Measurements from ENCODE around the gene RAB20. TPM values are rescaled to one million over a fixed set of nuclear protein-coding genes. Genes with fewer than 3 reads are reported as not detected.

RAB20 gene
- total RNA-seq, 1 donor from 2014 or later: 10.0 TPM

GRCh38 chr13:110549795-110550160 lies 11.7 kb downstream of the RAB20 start:
- H3K9me3 Mint-ChIP-seq (ENCODE audit: unreplicated experiment): no peaks in the 10 kb centered on the region
- no peak overlapping the region for H3K27ac Mint-ChIP-seq (ENCODE audit: unreplicated experiment)
- peaks cover 6% of the 10 kb centered on the region for H3K36me3 Mint-ChIP-seq (ENCODE audit: unreplicated experiment)
- no peak for DNase-seq (ENCODE audit: extremely low spot score, unreplicated experiment)
- H3K4me1 Mint-ChIP-seq (ENCODE audit: unreplicated experiment): peaks cover 11% of the 10 kb centered on the region
- no peaks in the 10 kb centered on the region for H3K27me3 Mint-ChIP-seq (ENCODE audit: unreplicated experiment)
- TF ChIP-seq CTCF (IDR thresholded peaks at IDR 0.05): no peak
- H3K4me3 Mint-ChIP-seq (ENCODE audit: unreplicated experiment): no peak overlapping the region

- Mint-ChIP-seq H3K27me3 (ENCODE audit: unreplicated experiment) (no peaks in the 10 kb centered on the region), H3K4me1 (ENCODE audit: unreplicated experiment) (peaks cover 11% of the 10 kb centered on the region), H3K36me3 (ENCODE audit: unreplicated experiment) (peaks cover 10% of the 10 kb centered on the region), H3K27ac (ENCODE audit: unreplicated experiment) (no peak overlapping the region), H3K4me3 (ENCODE audit: unreplicated experiment) (no peak overlapping the region), H3K9me3 (ENCODE audit: unreplicated experiment) (peaks cover 3% of the 10 kb centered on the region)
- no peak for DNase-seq (ENCODE audit: extremely low spot score, unreplicated experiment)
- TF ChIP-seq CTCF (IDR thresholded peaks at IDR 0.05): no peak
These were observed 12.4 kb downstream of the RAB20 start for GRCh38 chr13:110548891-110549794.

- Mint-ChIP-seq H3K27me3 (ENCODE audit: unreplicated experiment) (no peaks in the 10 kb centered on the region), H3K36me3 (ENCODE audit: unreplicated experiment) (peaks cover 10% of the 10 kb centered on the region), H3K4me1 (ENCODE audit: unreplicated experiment) (peaks cover 16% of the 10 kb centered on the region), H3K9me3 (ENCODE audit: unreplicated experiment) (peaks cover 5% of the 10 kb centered on the region), H3K4me3 (ENCODE audit: unreplicated experiment) (no peak overlapping the region), H3K27ac (ENCODE audit: unreplicated experiment) (peak overlapping the region; percentile 52)
- no peak for DNase-seq (ENCODE audit: extremely low spot score, unreplicated experiment)
- TF ChIP-seq CTCF (IDR thresholded peaks at IDR 0.05): no peak
These were observed 14.6 kb downstream of the RAB20 start for GRCh38 chr13:110546926-110547325.

DNA sequence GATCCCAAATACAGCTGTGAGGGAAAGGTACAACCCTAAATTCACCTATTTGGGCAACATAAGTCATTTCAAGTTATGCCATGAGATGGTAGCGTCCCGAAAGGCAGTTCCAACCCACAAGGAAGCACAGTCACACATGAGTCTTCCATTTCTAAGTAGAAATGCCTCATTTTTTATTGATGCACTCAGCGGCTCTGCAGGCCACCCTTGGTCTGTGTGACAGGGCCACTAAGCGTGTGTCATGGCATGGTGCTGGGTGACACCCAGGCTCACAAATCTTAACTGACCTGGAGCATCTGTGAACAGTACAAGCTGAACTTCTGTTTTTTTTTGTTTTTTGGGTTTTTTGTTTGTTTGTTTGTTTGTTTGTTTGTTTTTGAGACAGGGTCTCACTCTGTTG lies 15.1 kb downstream of the RAB20 start:
- Mint-ChIP-seq H3K9me3 (ENCODE audit: unreplicated experiment) (peaks cover 5% of the 10 kb centered on the region), H3K4me1 (ENCODE audit: unreplicated experiment) (peaks cover 20% of the 10 kb centered on the region), H3K4me3 (ENCODE audit: unreplicated experiment) (no peak overlapping the region), H3K27ac (ENCODE audit: unreplicated experiment) (no peak overlapping the region), H3K36me3 (ENCODE audit: unreplicated experiment) (peaks cover 10% of the 10 kb centered on the region), H3K27me3 (ENCODE audit: unreplicated experiment) (no peaks in the 10 kb centered on the region)
- no peak for TF ChIP-seq CTCF (IDR thresholded peaks at IDR 0.05)
- DNase-seq (ENCODE audit: extremely low spot score, unreplicated experiment): no peak

DNA sequence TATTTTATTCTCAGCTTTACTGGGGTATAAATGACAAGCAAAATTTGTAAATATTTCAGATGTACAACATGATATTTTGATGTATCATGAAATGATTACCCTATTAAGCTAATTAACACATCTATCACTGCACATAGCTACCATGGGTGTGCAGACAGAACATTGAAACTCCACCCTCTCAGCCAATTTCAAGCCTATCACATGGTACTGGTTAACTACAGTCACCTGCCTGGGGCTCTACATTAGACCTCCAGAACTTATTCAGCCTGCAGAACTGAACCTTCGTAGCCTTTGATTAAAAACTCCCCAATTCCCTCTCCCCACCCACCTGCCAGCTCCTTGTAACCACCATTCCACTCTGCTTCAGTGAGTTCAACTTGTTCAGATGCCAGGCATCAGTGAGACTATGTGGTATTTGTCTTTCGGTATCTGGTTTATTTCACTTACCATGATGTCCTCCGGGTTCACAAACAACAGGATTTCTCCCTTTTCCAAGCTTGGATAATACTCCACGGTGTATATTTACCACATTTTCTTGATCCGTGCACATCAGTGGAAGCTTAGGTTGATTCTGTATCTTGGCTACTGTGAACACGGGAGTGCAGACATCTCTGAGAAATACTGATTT lies 19.2 kb downstream of the RAB20 start:
- peaks cover 28% of the 10 kb centered on the region for H3K4me1 Mint-ChIP-seq (ENCODE audit: unreplicated experiment)

More for the DNA sequence above, 19.2 kb downstream of the RAB20 start:
- Mint-ChIP-seq H3K9me3 (ENCODE audit: unreplicated experiment) (peaks cover 5% of the 10 kb centered on the region), H3K27me3 (ENCODE audit: unreplicated experiment) (no peaks in the 10 kb centered on the region), H3K36me3 (ENCODE audit: unreplicated experiment) (peaks cover 11% of the 10 kb centered on the region), H3K4me3 (ENCODE audit: unreplicated experiment) (no peak overlapping the region), H3K27ac (ENCODE audit: unreplicated experiment) (no peak overlapping the region)
- TF ChIP-seq CTCF (IDR thresholded peaks at IDR 0.05): no peak
- no peak for DNase-seq (ENCODE audit: extremely low spot score, unreplicated experiment)
